Caco-2 (cell line): ENCODE measurements around the gene DAB2IP. TPM values are rescaled to one million over a fixed set of nuclear protein-coding genes. Genes with fewer than 3 reads are reported as not detected.

Experiments used
- BruUV-seq: library from RNA; stranded (reverse); fragments of 400-500 nt; replicated peaks from 2 replicates; lab custom pipeline; 2021; lab: Mats Ljungman, UMichigan
- CTCF ChIA-PET: fragments of 300-600 bp; sonication (Branson Sonifier 250); formaldehyde crosslinking; loops from one replicate; lab custom pipeline; 2022; ENCODE audit warnings: antibody characterized with exemption; lab: Charles Lee
- POLR2A ChIA-PET: fragments of 300-600 bp; sonication (Branson Sonifier 250); formaldehyde crosslinking; loops from one replicate; lab custom pipeline; 2022; ENCODE audit warnings: antibody characterized with exemption; lab: Charles Lee
- DNase-seq, 2 experiments: peaks; one replicate each; pipeline versions ENCODE4 v3.0.0 to v3.0.0-alpha.2; 2020 to 2022
- H3K27me3 ChIP-seq: replicated peaks from 2 replicates; pipeline ENCODE4 v1.6.0; 2011; ENCODE audit warnings: low read length; ENCODE audit not compliant: control insufficient read depth, insufficient read depth
- H3K36me3 ChIP-seq: 2 replicates; pipeline ENCODE4 v1.5.1; 2011; ENCODE audit warnings: low read length; ENCODE audit not compliant: control insufficient read depth, insufficient read depth
- H3K4me1 ChIP-seq: fragments of 250-450 bp; sonication (Bioruptor Pico); 2 replicates; pipeline ENCODE4 v1.5.1; 2020; ENCODE audit warnings: mild to moderate bottlenecking
- H3K4me3 ChIP-seq: 2 replicates; pipeline ENCODE4 v1.5.1; 2011; ENCODE audit warnings: low read depth, mild to moderate bottlenecking, control low read depth, low read length
- H3K9me3 ChIP-seq: fragments of 250-450 bp; sonication (Bioruptor Pico); 2 replicates; pipeline ENCODE4 v1.5.1; 2020; ENCODE audit warnings: mild to moderate bottlenecking, moderate library complexity
- H3K27ac Mint-ChIP-seq: one replicate; pipeline ENCODE4 v1.8.0; 2022; ENCODE audit warnings: mixed read lengths; ENCODE audit not compliant: unreplicated experiment
- H3K27me3 Mint-ChIP-seq: one replicate; pipeline ENCODE4 v1.8.0; 2022; ENCODE audit warnings: mixed read lengths; ENCODE audit not compliant: insufficient read depth, unreplicated experiment
- H3K36me3 Mint-ChIP-seq: one replicate; pipeline ENCODE4 v1.8.0; 2022; ENCODE audit warnings: mild to moderate bottlenecking, mixed read lengths; ENCODE audit not compliant: insufficient read depth, unreplicated experiment
- H3K4me1 Mint-ChIP-seq: one replicate; pipeline ENCODE4 v1.8.0; 2022; ENCODE audit warnings: low read depth, mixed read lengths; ENCODE audit not compliant: unreplicated experiment
- H3K4me3 Mint-ChIP-seq: one replicate; pipeline ENCODE4 v1.8.0; 2022; ENCODE audit warnings: mild to moderate bottlenecking, moderate library complexity, mixed read lengths; ENCODE audit not compliant: unreplicated experiment
- H3K9me3 Mint-ChIP-seq: one replicate; pipeline ENCODE4 v1.8.0; 2022; ENCODE audit warnings: mixed read lengths; ENCODE audit not compliant: unreplicated experiment
- intact Hi-C: fragments of 100-400 bp; cut with micrococcal nuclease; formaldehyde crosslinking; loops from one replicate; pipeline ENCODE4 v1.10.0; 2022; ENCODE audit not compliant: unreplicated experiment
- total RNA-seq: library from RNA; stranded (reverse); gene quantifications from 2 replicates; pipeline ENCODE4 v1.2.3, GENCODE V29; 2022
- TF ChIP-seq, protein P1 (sequence below), 2 experiments: fragments of 200-600 bp in 1 of 2; IDR thresholded peaks; 1 replicate in 1 of 2; 2 replicates in 1 of 2; pipeline versions ENCODE4 v1.5.1 to v1.8.0; 2011 to 2022; ENCODE audit warnings: antibody characterized with exemption in 1 of 2, control low read depth in 1 of 2, inconsistent platforms in 1 of 2, low read depth in 1 of 2, low read length in 1 of 2, mild to moderate bottlenecking in 1 of 2, moderate library complexity in 1 of 2; ENCODE audit not compliant: insufficient read depth in 1 of 2, severe bottlenecking in 1 of 2, unreplicated experiment in 1 of 2

DAB2IP gene
- total RNA-seq, 1 experiment from 2014 or later: 26.0 TPM

- Histone ChIP-seq H3K9me3 (no peaks in the 10 kb centered on the region), H3K36me3 (no peaks in the 10 kb centered on the region), H3K27me3 (no peaks in the 10 kb centered on the region), H3K4me1 (peaks cover 5% of the 10 kb centered on the region; the same call in 1 of the 2 replicates), H3K4me3 (no peak overlapping the region)
- TF ChIP-seq, protein P1, sequence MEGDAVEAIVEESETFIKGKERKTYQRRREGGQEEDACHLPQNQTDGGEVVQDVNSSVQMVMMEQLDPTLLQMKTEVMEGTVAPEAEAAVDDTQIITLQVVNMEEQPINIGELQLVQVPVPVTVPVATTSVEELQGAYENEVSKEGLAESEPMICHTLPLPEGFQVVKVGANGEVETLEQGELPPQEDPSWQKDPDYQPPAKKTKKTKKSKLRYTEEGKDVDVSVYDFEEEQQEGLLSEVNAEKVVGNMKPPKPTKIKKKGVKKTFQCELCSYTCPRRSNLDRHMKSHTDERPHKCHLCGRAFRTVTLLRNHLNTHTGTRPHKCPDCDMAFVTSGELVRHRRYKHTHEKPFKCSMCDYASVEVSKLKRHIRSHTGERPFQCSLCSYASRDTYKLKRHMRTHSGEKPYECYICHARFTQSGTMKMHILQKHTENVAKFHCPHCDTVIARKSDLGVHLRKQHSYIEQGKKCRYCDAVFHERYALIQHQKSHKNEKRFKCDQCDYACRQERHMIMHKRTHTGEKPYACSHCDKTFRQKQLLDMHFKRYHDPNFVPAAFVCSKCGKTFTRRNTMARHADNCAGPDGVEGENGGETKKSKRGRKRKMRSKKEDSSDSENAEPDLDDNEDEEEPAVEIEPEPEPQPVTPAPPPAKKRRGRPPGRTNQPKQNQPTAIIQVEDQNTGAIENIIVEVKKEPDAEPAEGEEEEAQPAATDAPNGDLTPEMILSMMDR (IDR thresholded peaks at IDR 0.05; ENCODE audit: insufficient read depth in 1 of 2, low read depth in 1 of 2, low read length in 1 of 2, severe bottlenecking in 1 of 2, unreplicated experiment in 1 of 2): no peak
- CTCF ChIA-PET: no interaction called here
- Mint-ChIP-seq H3K4me1 (no peaks in the 10 kb centered on the region), H3K27ac (no peak overlapping the region), H3K4me3 (no peak overlapping the region), H3K9me3 (no peaks in the 10 kb centered on the region), H3K27me3 (no peaks in the 10 kb centered on the region), H3K36me3 (no peaks in the 10 kb centered on the region)
- POLR2A ChIA-PET: no interaction called here
- BruUV-seq: no TSS peak
- no peak for DNase-seq
- intact Hi-C loops: no loop called here
These were observed 20.2 kb downstream of the DAB2IP start for GRCh38 chr9:121671612-121672155.

- ChIA-PET POLR2A (no interaction called here), CTCF (no interaction called here)
- H3K27me3 ChIP-seq: no peaks in the 10 kb centered on the region
- H3K4me3 ChIP-seq: no peak overlapping the region
- no TSS peak for BruUV-seq
- Mint-ChIP-seq H3K9me3 (no peaks in the 10 kb centered on the region), H3K27me3 (no peaks in the 10 kb centered on the region), H3K36me3 (no peaks in the 10 kb centered on the region), H3K4me1 (no peaks in the 10 kb centered on the region), H3K4me3 (no peak overlapping the region), H3K27ac (no peak overlapping the region)
- intact Hi-C loops: no loop called here
- no peak for DNase-seq
- no peaks in the 10 kb centered on the region for H3K9me3 ChIP-seq
- TF ChIP-seq, protein P1 (IDR thresholded peaks at IDR 0.05; ENCODE audit: insufficient read depth in 1 of 2, low read depth in 1 of 2, low read length in 1 of 2, severe bottlenecking in 1 of 2, unreplicated experiment in 1 of 2): no peak
- no peaks in the 10 kb centered on the region for H3K36me3 ChIP-seq
- H3K4me1 ChIP-seq: peaks cover under 1% of the 10 kb centered on the region; the same call in 1 of the 2 replicates
These were observed 20.8 kb downstream of the DAB2IP start for GRCh38 chr9:121672213-121672612.

DNA sequence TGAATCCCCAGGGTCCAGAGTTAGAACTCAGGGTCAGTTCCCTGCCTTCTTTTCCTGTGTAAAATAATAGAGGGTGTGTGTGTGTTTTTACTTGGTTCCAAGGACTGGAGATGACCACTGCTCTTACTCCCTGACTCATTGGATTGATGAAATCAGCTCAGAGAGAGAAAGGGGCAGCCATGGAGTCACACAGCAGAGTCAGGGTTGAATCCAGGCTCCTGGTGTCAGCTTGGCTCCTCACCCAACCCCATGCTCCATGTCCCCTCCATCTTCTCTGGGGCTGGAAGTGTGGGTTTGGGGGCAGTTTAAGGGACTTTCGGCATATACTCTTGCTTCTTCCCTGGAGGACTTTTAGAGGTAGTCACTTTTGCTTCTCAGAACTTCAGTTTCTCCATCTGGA is 21.6 kb downstream of the DAB2IP start:
- H3K4me3 ChIP-seq: no peak overlapping the region
- CTCF ChIA-PET: interaction anchor here (0.6 kb wide), 1 partner anchor 11 kb away, joined by 3 read pairs; no protein-coding TSS in a partner anchor
- no peak overlapping the region for H3K4me3 Mint-ChIP-seq
- H3K27me3 ChIP-seq: no peaks in the 10 kb centered on the region
- H3K4me1 Mint-ChIP-seq: no peaks in the 10 kb centered on the region
- DNase-seq: no peak
- no peak overlapping the region for H3K27ac Mint-ChIP-seq
- TF ChIP-seq, protein P1 (IDR thresholded peaks at IDR 0.05; ENCODE audit: insufficient read depth in 1 of 2, low read depth in 1 of 2, low read length in 1 of 2, severe bottlenecking in 1 of 2, unreplicated experiment in 1 of 2): no peak
- H3K36me3 Mint-ChIP-seq: no peaks in the 10 kb centered on the region
- no peaks in the 10 kb centered on the region for H3K9me3 ChIP-seq
- H3K9me3 Mint-ChIP-seq: no peaks in the 10 kb centered on the region
- BruUV-seq: no TSS peak
- POLR2A ChIA-PET: no interaction called here
- no peaks in the 10 kb centered on the region for H3K4me1 ChIP-seq
- no peaks in the 10 kb centered on the region for H3K36me3 ChIP-seq
- H3K27me3 Mint-ChIP-seq: no peaks in the 10 kb centered on the region
- intact Hi-C loops: no loop called here
